GM12891 (cell line): ENCODE results near the gene DENND5A.

Experiments
- POLR2A ChIP-seq: IDR thresholded peaks from 2 replicates; pipeline ENCODE4 v1.6.1; 2011; ENCODE audit warnings: low read depth, low read length, control low read depth
- POLR2AphosphoS5 ChIP-seq: IDR thresholded peaks from 2 replicates; pipeline ENCODE4 v1.6.1; 2011; ENCODE audit warnings: low read depth, low read length, control low read depth

DNA sequence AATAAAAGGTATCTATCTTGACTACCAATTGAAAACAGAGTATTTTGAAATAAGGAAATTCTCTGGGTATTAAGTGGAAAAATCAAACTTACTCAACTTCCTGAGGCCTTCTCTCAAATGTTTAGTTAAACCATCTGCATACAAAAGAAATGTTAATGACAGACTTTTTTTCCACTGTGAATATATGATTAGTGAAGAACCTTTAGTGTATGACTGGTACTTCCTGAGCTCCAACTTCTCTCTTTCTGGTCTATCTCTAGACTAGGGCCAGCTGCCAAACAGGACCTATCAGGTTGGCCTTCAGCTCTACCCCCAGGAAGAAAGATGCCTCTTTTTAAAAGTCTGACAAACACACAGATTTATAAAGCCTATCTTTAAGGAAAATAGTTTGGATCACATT is 105.0 kb downstream of the DENND5A start:
- TF ChIP-seq POLR2AphosphoS5 = no peak
- TF ChIP-seq POLR2A = no peak
